Measurements from ENCODE around the gene TSC22D3.

TSC22D3 gene

DNA sequence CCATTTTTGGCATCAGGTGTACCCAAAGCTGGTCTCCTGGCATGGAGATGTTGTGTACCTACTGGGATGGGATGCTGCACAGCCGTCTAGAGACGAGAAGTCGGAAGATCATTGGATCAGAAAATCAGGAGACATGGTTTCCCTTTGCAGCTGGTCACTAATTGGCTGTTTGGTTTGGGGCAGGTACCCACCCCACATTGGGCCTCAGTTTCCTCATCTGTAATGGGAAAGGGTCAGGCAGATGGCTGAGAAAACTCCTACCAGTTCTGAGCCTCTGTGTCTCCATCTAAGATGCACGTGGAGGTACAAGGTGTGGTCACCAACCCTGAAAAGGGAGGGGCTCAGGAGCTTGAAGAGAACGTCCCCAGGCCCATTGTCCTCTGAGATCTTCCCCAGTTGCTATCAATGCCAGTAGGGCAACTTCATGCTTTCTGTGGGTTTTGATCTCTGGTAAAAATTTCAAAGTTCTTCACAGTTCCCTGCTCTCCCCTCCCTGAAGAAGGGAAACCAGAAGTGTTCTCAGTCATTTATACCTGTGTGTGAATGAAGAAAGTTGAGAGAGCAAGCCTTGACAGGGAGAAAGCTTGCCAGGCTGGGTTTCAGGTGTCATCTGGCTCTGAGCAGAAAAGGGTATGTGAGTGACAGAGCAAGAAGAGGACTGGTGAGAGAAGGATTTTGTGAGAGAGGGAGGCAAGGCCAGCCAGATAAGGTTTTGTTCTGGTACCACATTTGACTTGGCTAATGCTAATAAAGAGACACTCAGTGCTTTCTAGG, 15.1 kb downstream of the TSC22D3 start:
- no peak for DNase-seq (ENCODE audit: low spot score)

GRCh38 chrX:107758231-107758766, 17.3 kb downstream of the TSC22D3 start:
- no peak for DNase-seq (ENCODE audit: low spot score)

DNA sequence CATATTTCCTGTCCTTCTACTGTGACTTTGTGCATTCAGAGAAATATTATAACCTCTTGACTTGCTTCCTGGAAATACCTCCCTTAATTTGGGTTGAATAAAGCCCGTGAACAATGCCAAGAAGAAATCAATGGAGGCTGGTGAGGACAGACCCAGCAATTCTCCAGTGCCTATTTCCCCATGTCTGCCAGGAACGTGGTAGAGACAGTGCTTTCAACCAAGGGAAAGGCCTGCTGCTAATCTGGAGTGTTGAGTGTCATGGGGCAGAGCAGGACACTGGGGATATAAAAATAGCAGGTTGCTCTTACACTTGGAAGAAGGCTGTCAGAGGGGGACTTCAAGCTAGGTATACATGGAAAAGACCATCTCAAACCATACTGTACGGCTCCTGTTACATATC, 19.9 kb downstream of the TSC22D3 start:
- DNase-seq (ENCODE audit: low spot score): no peak

GRCh38 chrX:107753187-107753586, 22.4 kb downstream of the TSC22D3 start:
- no peak for DNase-seq (ENCODE audit: low spot score)

GRCh38 chrX:107752714-107753113, 22.9 kb downstream of the TSC22D3 start:
- DNase-seq (ENCODE audit: low spot score): no peak

GRCh38 chrX:107752043-107752442, 23.5 kb downstream of the TSC22D3 start:
- no peak for DNase-seq (ENCODE audit: low spot score)

DNA sequence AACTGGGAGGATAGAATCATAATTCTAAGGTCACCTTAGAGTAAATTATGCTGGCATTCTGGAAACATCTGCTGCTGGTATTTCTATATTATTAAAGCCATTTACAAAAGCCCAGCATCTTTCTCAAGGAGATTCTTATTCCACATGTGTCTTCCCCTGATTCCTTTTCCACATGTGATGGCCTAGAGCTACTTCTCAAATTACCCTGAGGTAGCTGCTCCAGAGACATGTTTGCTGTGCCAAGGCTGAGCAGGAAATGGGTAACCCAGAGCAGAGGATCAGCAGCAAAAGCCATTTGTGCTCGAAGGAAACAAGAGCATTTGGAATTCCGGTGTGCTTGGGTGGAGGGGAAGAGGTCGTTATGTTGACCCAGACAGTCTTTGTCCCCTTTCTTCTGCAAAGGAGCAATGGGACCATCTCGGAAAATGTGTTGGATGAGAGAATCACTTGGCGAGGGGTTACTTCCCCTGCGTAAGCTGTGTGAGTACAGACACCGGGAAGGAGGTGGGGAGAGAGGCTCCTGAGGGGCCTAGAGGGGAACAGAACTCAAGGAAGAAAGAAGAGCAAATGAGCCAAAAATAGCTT, 24.6 kb downstream of the TSC22D3 start:
- DNase-seq (ENCODE audit: low spot score): no peak

DNA sequence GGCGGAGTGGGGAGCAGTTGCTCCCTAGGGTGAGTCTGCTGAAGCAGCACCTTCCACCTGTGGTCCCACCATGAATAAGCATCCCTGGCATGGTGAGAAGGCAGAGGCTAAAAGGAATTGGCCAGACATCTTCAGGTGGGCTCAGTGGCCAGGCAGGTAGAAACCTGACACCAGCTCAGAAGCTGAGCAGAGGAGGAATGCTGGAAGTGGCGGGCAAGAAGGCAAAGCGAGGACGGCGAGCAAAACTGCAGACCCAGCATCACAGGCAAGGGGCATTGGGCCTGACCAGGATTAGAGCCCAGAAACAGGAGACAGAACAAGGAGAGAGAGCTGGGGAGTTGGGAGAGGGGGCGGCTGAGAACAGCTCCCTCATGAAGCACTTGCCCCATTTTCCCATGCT, 25.3 kb downstream of the TSC22D3 start:
- no peak for DNase-seq (ENCODE audit: low spot score)

- no peak for DNase-seq (ENCODE audit: low spot score)
These were observed 27.1 kb downstream of the TSC22D3 start for GRCh38 chrX:107748506-107748905.

GRCh38 chrX:107747596-107748161, 27.9 kb downstream of the TSC22D3 start:
- DNase-seq (ENCODE audit: low spot score): no peak

DNA sequence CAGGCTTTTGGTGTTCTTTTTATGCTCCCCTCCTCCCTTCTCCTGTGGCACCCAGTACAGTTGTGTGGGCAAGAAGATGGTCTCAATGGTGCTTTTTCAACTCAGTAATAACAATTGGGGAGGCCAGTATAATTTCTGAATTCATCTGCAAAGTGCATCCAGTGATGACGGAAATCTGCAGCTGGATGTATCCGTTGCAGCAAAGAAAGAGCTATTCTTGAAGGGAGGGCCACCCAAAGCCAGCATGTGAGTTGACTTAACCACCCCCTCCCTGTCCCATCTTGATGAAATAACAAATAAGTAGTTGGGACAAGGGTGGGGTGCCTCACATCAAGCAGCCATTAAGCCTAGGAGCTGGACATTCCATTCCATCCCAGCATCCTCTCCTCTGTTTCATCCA, 30.7 kb downstream of the TSC22D3 start:
- DNase-seq (ENCODE audit: low spot score): no peak

DNA sequence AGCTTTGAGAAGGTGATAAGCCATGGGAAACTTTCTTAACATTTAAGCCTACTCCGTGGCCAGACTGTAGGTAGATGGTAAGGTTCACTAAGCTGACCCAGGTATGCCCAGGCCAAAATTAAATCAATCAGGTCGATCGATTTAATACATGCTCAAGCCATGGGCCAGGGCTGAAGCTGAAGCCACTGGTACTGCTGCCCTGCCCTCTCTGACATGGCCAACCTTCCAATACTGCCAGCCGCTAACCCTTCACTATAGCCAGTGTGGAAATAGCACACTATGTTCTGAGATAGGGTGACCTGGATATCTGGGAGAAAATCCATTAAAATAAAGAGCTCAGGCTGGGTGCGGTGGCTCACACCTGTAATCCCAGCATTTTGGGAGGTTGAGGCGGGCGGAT, 31.6 kb downstream of the TSC22D3 start:
- no peak for DNase-seq (ENCODE audit: low spot score)

DNA sequence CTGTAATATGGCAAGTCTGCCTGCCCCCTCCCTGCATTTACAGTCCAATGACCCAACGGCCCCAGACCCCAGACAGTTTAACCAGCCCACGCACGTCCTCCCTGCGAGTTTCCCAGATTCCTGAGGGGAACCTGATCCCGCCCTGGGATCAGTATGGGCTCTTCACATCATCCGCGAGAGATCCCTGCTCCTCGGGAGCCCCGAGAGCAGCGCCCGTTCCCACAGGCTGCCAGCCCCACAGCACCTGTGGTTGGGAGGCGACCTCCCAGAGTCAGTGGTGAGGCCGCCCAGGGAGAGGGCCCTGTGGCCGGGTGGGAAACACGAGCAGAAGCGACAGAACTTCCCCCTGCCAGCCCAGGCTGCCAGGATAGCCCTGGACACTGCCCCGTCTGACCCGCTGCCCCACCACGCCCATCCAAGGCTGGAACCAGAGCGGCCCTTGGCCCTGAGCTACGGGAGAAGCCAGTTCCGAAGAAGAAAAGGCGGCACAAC, 32.8 kb downstream of the TSC22D3 start:
- no peak for DNase-seq (ENCODE audit: low spot score)

- DNase-seq (ENCODE audit: low spot score): no peak
These were observed 34.2 kb downstream of the TSC22D3 start for GRCh38 chrX:107741404-107741790.

DNA sequence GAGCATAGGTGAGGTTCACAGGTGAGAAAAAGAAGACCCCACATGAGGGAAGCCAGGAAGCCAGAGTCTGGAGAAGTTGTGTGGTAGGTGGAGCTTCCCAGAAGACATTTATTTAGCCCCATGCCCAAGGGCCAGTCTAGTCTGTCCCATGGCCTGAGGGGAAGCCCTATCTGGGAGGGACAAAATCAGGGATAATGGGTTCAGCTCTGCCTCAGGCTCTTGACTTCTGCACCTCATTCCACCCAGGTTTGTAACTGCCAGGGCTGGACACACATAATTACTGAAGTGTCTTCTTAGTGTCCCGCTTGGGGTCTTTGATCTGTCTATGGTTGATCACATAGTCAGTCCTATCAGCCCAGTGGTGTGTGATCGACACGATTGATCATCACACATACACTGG, 36.0 kb downstream of the TSC22D3 start:
- DNase-seq (ENCODE audit: low spot score): no peak

DNA sequence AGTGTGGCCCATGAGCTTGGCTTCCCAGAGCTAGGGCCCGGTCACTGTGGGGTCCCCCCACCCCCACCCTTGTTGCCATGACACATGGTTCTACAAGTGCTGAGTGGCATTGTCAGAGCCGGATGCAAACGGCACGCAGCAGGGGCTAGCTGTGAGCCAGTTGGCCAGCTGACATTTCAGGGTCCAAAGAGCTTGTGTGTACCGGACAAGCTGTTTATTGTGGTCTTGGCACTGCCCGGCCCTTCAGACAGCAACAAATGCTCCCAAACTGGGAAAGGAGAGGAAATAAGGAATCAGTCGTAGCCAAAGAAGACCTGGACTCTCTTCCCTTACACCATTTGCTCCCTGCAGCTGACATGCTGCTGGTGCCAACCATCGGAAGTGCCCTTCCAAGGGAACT, 36.8 kb downstream of the TSC22D3 start:
- no peak for DNase-seq (ENCODE audit: low spot score)

- no peak for DNase-seq (ENCODE audit: low spot score)
These were observed 37.3 kb downstream of the TSC22D3 start for GRCh38 chrX:107738272-107738671.

GRCh38 chrX:107736781-107737531, 38.6 kb downstream of the TSC22D3 start:
- peak; percentile 52 for DNase-seq (ENCODE audit: low spot score)

DNA sequence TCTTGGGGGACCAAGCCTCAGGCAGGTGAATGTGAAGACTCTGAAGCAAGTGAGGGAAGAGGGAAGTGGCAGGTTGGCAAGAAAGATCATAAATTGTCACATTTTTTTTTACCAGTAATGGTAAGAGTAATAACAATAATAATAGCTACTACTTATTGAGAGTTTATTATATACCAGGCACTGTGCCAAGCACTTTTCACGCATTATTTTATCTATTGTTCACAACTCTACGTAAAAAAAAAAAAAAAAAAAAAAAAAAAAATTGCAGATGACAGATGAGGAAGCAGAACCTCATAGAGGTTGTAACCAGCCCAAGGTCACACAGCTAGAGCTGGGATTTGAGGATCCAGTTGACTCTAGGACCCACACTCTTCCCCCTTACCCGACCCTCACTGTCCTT, 40.9 kb downstream of the TSC22D3 start:
- no peak for DNase-seq (ENCODE audit: low spot score)

GRCh38 chrX:107733686-107734085, 41.9 kb downstream of the TSC22D3 start:
- no peak for DNase-seq (ENCODE audit: low spot score)

GRCh38 chrX:107731831-107732502, 43.6 kb downstream of the TSC22D3 start:
- DNase-seq (ENCODE audit: low spot score): no peak
